K562 (cell line): ENCODE data around the gene FCAMR. TPM values are rescaled to one million over a fixed set of nuclear protein-coding genes. Genes with fewer than 3 reads are reported as not detected.
A peak's percentile ranks its signal among the peaks of the same experiment; 100 is the strongest.

Experiments used
- CEBPG ChIP-seq, 3 experiments: fragments of 200-800 bp in 1 of 3; sonication (Bioruptor generic) in 1 of 3; sonication (generic) in 1 of 3; formaldehyde crosslinking in 1 of 3; IDR thresholded peaks in 2 of 3; conservative IDR thresholded peaks in 1 of 3; 2 replicates each; pipeline versions ENCODE4 v1.6.1 to v1.8.0; 2016 to 2022; ENCODE audit warnings: missing compliant biosample characterization in 2 of 3, missing genetic modification characterization in 2 of 3, mild to moderate bottlenecking in 1 of 3, missing genetic modification reagents in 1 of 3
- HSF4 ChIP-seq: fragments of 250-450 bp; sonication (Bioruptor Pico); IDR thresholded peaks from 2 replicates; pipeline ENCODE4 v2.1.2; 2022; ENCODE audit warnings: mild to moderate bottlenecking, moderate library complexity, borderline replicate concordance
- ILK ChIP-seq: fragments of 450-650 bp; IDR thresholded peaks from 2 replicates; pipeline ENCODE4 v1.6.1; 2016; ENCODE audit warnings: missing genetic modification characterization, low read depth, mild to moderate bottlenecking, missing compliant biosample characterization, moderate library complexity, borderline replicate concordance
- RBFOX2 ChIP-seq: fragments of 200-400 bp; formaldehyde crosslinking; IDR thresholded peaks from 2 replicates; pipeline ENCODE4 v1.6.1; 2017; ENCODE audit warnings: low read depth, mild to moderate bottlenecking, low read length, moderate library complexity
- TAF9B ChIP-seq: fragments of 450-650 bp; IDR thresholded peaks from 2 replicates; pipeline ENCODE4 v1.6.1; 2018; ENCODE audit warnings: mild to moderate bottlenecking; ENCODE audit not compliant: partially characterized antibody
- WHSC1 ChIP-seq: IDR thresholded peaks from one replicate; pipeline ENCODE4 v1.6.1; 2012; ENCODE audit warnings: low read length, control low read depth, inconsistent platforms
- ZNF41 ChIP-seq: fragments of 250-450 bp; sonication (Bioruptor Pico); conservative IDR thresholded peaks from 2 replicates; pipeline ENCODE4 v1.4.0; 2020; ENCODE audit warnings: mild to moderate bottlenecking
- ZNF75A ChIP-seq: fragments of 450-650 bp; formaldehyde crosslinking; IDR thresholded peaks from 2 replicates; pipeline ENCODE4 v1.4.0; 2020; ENCODE audit warnings: mild to moderate bottlenecking
- polyA plus RNA-seq, 8 experiments: library from polyadenylated mRNA; depleted of rRNA in 4 of 8; stranded (reverse) in 5 of 8; unstranded in 3 of 8; fragments of >200 nt; fragmentation: Nextera tagmentation in 2 of 8; fragmentation: Illumina TruSeq in 1 of 8; extraction: Ambion mirVana in 2 of 8; extraction: Trizol in 1 of 8; gene quantifications; 2 replicates each; pipeline versions ENCODE4 v1.2.1 to v1.2.3, GENCODE V29; 2011 to 2014; ENCODE audit warnings: inconsistent platforms in 1 of 8, missing spikeins in 1 of 8
- total RNA-seq, 7 experiments: library from RNA; depleted of rRNA in 6 of 7; stranded (reverse); fragments of >200 nt in 6 of 7; fragmentation: Illumina TruSeq in 2 of 7; extraction: Trizol in 2 of 7; gene quantifications; 2 replicates each; pipeline versions ENCODE4 v1.2.1 to v1.2.3, GENCODE V29; 2011 to 2021; ENCODE audit warnings: low replicate concordance in 1 of 7
- TF ChIP-seq, protein P1 (sequence below), 3 experiments: IDR thresholded peaks in 2 of 3; conservative IDR thresholded peaks in 1 of 3; 2 replicates each; pipeline ENCODE4 v1.5.1; 2011 to 2012; ENCODE audit warnings: low read length in 3 of 3, mild to moderate bottlenecking in 3 of 3, control low read depth in 2 of 3, improper control_type of control experiment in 1 of 3, inconsistent platforms in 1 of 3, low read depth in 1 of 3, mixed read lengths in 1 of 3, moderate library complexity in 1 of 3; ENCODE audit not compliant: insufficient read depth in 2 of 3
- TF ChIP-seq, protein P2 (sequence below): fragments of 450-650 bp; IDR thresholded peaks from 2 replicates; pipeline ENCODE4 v1.6.1; 2017; ENCODE audit warnings: antibody characterized with exemption, mild to moderate bottlenecking
- TF ChIP-seq, protein P3 (sequence below): sonication (generic); formaldehyde crosslinking; IDR thresholded peaks from 2 replicates; pipeline ENCODE4 v1.8.1; 2023; ENCODE audit warnings: mild to moderate bottlenecking, missing genetic modification reagents
- TF ChIP-seq, protein P4 (sequence below): fragments of 450-650 bp; IDR thresholded peaks from 2 replicates; pipeline ENCODE4 v1.6.1; 2016; ENCODE audit warnings: low read depth, mild to moderate bottlenecking, moderate library complexity

The FCAMR gene
- total and polyA plus RNA-seq, 9 of the 15 experiments (the other 6 are each of a cell fraction or from before 2014, with no cell fraction given), result not detected

DNA sequence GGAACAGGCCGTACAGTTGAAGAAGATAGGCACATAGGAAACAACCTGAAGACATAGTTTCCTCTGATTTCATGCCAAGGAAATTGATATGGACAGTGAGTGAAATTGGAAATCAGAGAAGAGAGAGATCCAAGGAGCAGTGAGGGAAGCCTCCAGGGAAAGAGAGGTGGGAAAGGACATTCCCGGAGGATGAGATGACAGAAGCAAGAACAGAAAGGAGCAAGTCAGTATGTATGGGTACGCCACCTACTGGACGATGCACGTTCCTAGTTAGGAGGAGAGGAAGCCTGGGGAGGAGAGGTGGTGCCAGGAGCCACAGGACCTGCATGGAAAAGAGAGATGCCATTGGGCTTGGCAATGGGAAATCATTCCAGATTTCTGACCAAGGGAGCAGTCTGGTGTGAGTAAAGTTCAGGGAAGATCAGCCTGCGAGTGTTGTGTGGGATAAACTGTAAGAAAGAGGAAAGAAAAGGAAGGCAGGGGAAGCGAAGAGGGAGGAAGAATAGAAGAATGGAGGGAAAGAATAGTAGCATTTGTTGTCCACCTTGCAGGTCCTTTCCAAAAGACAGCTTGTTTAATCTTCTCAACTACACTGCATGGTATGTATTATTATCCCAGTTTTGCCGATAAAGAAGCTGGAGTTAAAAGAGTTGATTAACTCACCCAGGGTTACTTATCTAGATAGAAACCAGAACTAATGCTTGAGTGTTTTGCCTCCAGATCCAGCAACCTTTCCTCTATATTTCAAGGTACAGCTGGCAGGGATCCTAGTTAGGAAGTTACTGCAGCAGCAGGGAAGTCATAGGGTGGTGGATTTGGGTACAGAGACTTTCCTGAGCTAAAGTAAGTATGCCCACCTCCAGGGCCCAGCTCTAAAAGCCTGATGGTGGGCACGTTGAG is 34.9 kb upstream of the FCAMR start (continued):
- no peak for TF ChIP-seq HSF4
- no peak for TF ChIP-seq WHSC1
- no peak for TF ChIP-seq ZNF41
- TF ChIP-seq, protein P1, sequence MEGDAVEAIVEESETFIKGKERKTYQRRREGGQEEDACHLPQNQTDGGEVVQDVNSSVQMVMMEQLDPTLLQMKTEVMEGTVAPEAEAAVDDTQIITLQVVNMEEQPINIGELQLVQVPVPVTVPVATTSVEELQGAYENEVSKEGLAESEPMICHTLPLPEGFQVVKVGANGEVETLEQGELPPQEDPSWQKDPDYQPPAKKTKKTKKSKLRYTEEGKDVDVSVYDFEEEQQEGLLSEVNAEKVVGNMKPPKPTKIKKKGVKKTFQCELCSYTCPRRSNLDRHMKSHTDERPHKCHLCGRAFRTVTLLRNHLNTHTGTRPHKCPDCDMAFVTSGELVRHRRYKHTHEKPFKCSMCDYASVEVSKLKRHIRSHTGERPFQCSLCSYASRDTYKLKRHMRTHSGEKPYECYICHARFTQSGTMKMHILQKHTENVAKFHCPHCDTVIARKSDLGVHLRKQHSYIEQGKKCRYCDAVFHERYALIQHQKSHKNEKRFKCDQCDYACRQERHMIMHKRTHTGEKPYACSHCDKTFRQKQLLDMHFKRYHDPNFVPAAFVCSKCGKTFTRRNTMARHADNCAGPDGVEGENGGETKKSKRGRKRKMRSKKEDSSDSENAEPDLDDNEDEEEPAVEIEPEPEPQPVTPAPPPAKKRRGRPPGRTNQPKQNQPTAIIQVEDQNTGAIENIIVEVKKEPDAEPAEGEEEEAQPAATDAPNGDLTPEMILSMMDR (IDR thresholded peaks at IDR 0.05 in 2 of 3, conservative IDR thresholded peaks at IDR 0.05 in 1 of 3; ENCODE audit: insufficient read depth in 2 of 3, low read depth in 1 of 3, low read length in 3 of 3), result peak; percentile 81 to 96 (median 82)
- TF ChIP-seq RBFOX2, result no peak
- TF ChIP-seq, protein P2, sequence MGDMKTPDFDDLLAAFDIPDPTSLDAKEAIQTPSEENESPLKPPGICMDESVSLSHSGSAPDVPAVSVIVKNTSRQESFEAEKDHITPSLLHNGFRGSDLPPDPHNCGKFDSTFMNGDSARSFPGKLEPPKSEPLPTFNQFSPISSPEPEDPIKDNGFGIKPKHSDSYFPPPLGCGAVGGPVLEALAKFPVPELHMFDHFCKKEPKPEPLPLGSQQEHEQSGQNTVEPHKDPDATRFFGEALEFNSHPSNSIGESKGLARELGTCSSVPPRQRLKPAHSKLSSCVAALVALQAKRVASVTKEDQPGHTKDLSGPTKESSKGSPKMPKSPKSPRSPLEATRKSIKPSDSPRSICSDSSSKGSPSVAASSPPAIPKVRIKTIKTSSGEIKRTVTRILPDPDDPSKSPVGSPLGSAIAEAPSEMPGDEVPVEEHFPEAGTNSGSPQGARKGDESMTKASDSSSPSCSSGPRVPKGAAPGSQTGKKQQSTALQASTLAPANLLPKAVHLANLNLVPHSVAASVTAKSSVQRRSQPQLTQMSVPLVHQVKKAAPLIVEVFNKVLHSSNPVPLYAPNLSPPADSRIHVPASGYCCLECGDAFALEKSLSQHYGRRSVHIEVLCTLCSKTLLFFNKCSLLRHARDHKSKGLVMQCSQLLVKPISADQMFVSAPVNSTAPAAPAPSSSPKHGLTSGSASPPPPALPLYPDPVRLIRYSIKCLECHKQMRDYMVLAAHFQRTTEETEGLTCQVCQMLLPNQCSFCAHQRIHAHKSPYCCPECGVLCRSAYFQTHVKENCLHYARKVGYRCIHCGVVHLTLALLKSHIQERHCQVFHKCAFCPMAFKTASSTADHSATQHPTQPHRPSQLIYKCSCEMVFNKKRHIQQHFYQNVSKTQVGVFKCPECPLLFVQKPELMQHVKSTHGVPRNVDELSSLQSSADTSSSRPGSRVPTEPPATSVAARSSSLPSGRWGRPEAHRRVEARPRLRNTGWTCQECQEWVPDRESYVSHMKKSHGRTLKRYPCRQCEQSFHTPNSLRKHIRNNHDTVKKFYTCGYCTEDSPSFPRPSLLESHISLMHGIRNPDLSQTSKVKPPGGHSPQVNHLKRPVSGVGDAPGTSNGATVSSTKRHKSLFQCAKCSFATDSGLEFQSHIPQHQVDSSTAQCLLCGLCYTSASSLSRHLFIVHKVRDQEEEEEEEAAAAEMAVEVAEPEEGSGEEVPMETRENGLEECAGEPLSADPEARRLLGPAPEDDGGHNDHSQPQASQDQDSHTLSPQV, result peak; percentile 71; the same call in 1 of the 2 replicates
- no peak for TF ChIP-seq TAF9B
- no peak for TF ChIP-seq CEBPG (CRISPR knock-in tag; IDR thresholded peaks at IDR 0.05)
- no peak for TF ChIP-seq CEBPG (tag; conservative IDR thresholded peaks at IDR 0.05 in 1 of 2, IDR thresholded peaks at IDR 0.05 in 1 of 2)
- no peak for TF ChIP-seq ZNF75A (CRISPR knock-in tag)
- TF ChIP-seq, protein P3, sequence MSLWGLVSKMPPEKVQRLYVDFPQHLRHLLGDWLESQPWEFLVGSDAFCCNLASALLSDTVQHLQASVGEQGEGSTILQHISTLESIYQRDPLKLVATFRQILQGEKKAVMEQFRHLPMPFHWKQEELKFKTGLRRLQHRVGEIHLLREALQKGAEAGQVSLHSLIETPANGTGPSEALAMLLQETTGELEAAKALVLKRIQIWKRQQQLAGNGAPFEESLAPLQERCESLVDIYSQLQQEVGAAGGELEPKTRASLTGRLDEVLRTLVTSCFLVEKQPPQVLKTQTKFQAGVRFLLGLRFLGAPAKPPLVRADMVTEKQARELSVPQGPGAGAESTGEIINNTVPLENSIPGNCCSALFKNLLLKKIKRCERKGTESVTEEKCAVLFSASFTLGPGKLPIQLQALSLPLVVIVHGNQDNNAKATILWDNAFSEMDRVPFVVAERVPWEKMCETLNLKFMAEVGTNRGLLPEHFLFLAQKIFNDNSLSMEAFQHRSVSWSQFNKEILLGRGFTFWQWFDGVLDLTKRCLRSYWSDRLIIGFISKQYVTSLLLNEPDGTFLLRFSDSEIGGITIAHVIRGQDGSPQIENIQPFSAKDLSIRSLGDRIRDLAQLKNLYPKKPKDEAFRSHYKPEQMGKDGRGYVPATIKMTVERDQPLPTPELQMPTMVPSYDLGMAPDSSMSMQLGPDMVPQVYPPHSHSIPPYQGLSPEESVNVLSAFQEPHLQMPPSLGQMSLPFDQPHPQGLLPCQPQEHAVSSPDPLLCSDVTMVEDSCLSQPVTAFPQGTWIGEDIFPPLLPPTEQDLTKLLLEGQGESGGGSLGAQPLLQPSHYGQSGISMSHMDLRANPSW (CRISPR knock-in tag), result no peak
- TF ChIP-seq, protein P4, sequence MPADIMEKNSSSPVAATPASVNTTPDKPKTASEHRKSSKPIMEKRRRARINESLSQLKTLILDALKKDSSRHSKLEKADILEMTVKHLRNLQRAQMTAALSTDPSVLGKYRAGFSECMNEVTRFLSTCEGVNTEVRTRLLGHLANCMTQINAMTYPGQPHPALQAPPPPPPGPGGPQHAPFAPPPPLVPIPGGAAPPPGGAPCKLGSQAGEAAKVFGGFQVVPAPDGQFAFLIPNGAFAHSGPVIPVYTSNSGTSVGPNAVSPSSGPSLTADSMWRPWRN, result no peak
- TF ChIP-seq ILK, result no peak
